PC-9 (cell line): Measurements from ENCODE around the gene OR56A5. TPM values are rescaled to one million over a fixed set of nuclear protein-coding genes. Genes with fewer than 3 reads are reported as not detected.

Experiments
- BruUV-seq: library from RNA; stranded (reverse); fragments of 400-500 nt; replicated peaks from 2 replicates; lab custom pipeline; 2021; lab: Mats Ljungman, UMichigan
- CTCF ChIA-PET: fragments of 300-600 bp; sonication (Branson Sonifier 250); formaldehyde crosslinking; loops from one replicate; lab custom pipeline; 2022; ENCODE audit warnings: antibody characterized with exemption; lab: Charles Lee
- POLR2A ChIA-PET: fragments of 300-600 bp; sonication (Branson Sonifier 250); formaldehyde crosslinking; loops from one replicate; lab custom pipeline; 2022; ENCODE audit warnings: antibody characterized with exemption; ENCODE audit not compliant: unreplicated experiment; lab: Charles Lee
- DNase-seq, 2 experiments: peaks; one replicate each; pipeline versions ENCODE4 v3.0.0 to v3.0.0-alpha.2; 2015 to 2022; ENCODE audit warnings: mixed read lengths in 1 of 2
- H2AFZ ChIP-seq: fragments of 200-600 bp; sonication (generic); 2 replicates; pipeline ENCODE4 v1.8.1; 2017; ENCODE audit warnings: antibody characterized with exemption
- H3F3A ChIP-seq: fragments of 200-600 bp; sonication (generic); 2 replicates; pipeline ENCODE4 v1.8.1; 2017; ENCODE audit warnings: antibody characterized with exemption, mild to moderate bottlenecking, low read depth; ENCODE audit not compliant: insufficient read depth
- H3K27ac ChIP-seq: fragments of 200-600 bp; sonication (generic); 2 replicates; pipeline ENCODE4 v1.6.1; 2016; ENCODE audit warnings: mixed run types
- H3K27me3 ChIP-seq: fragments of 200-600 bp; sonication (generic); 2 replicates; pipeline ENCODE4 v1.6.1; 2016; ENCODE audit warnings: low read depth, mixed run types; ENCODE audit not compliant: insufficient read depth
- H3K36me3 ChIP-seq: fragments of 200-600 bp; sonication (generic); 2 replicates; pipeline ENCODE4 v1.6.1; 2016; ENCODE audit warnings: low read depth, mixed run types
- H3K4me1 ChIP-seq: fragments of 200-600 bp; sonication (generic); replicated peaks from 2 replicates; pipeline ENCODE4 v1.6.1; 2016; ENCODE audit warnings: mixed run types; ENCODE audit not compliant: insufficient read depth
- H3K4me2 ChIP-seq: fragments of 200-600 bp; sonication (generic); 2 replicates; pipeline ENCODE4 v1.6.1; 2017; ENCODE audit warnings: mixed run types
- H3K4me3 ChIP-seq: fragments of 200-600 bp; sonication (generic); 2 replicates; pipeline ENCODE4 v1.6.1; 2016; ENCODE audit warnings: mixed run types
- H3K79me2 ChIP-seq: fragments of 200-600 bp; sonication (generic); 2 replicates; pipeline ENCODE4 v1.6.1; 2017; ENCODE audit warnings: low read depth, mixed run types
- H3K9me2 ChIP-seq: fragments of 200-600 bp; sonication (generic); 2 replicates; pipeline ENCODE4 v1.8.1; 2017; ENCODE audit warnings: mild to moderate bottlenecking; ENCODE audit not compliant: insufficient read depth
- H3K9me3 ChIP-seq: fragments of 200-600 bp; sonication (generic); 2 replicates; pipeline ENCODE4 v1.8.1; 2016; ENCODE audit warnings: low read depth; ENCODE audit not compliant: insufficient read depth
- H4K20me1 ChIP-seq: fragments of 200-600 bp; sonication (generic); 2 replicates; pipeline ENCODE4 v1.8.1; 2017; ENCODE audit not compliant: insufficient read depth
- CTCF ChIP-seq: fragments of 200-600 bp; sonication (generic); conservative IDR thresholded peaks from 2 replicates; pipeline ENCODE4 v1.6.1; 2017; ENCODE audit warnings: mixed run types, antibody characterized with exemption, mild to moderate bottlenecking, moderate library complexity
- EZH2 ChIP-seq: fragments of 200-600 bp; sonication (generic); IDR thresholded peaks from 2 replicates; pipeline ENCODE4 v1.8.0; 2017; ENCODE audit warnings: antibody characterized with exemption, low read depth
- intact Hi-C: fragments of 100-400 bp; cut with micrococcal nuclease; formaldehyde crosslinking; loops from one replicate; pipeline ENCODE4 v1.10.0; 2022; ENCODE audit not compliant: unreplicated experiment
- total RNA-seq: library from RNA; stranded (reverse); gene quantifications from 2 replicates; pipeline ENCODE4 v1.2.3, GENCODE V29; 2021

The OR56A5 gene
- total RNA-seq, 1 experiment from 2014 or later = not detected

- H3K27ac ChIP-seq = no peak within 1 kb of the TSS
- no peaks in the 10 kb centered on the region for H3F3A ChIP-seq
- H3K36me3 ChIP-seq = no peaks in the 10 kb centered on the region
- H4K20me1 ChIP-seq = no peaks in the 10 kb centered on the region
- H3K4me2 ChIP-seq = no peak within 1 kb of the TSS
- TF ChIP-seq EZH2 (no peak), CTCF (no peak)
- ChIA-PET POLR2A (no interaction called here), CTCF (no interaction called here)
- no peak within 1 kb of the TSS for H2AFZ ChIP-seq
- H3K27me3 ChIP-seq = no peaks in the 10 kb centered on the region
- intact Hi-C loops = no loop called here
- no TSS peak for BruUV-seq
- no peaks in the 10 kb centered on the region for H3K9me3 ChIP-seq
- H3K79me2 ChIP-seq = no peaks in the 10 kb centered on the region
- no peak for DNase-seq
- H3K4me3 ChIP-seq = no peak within 1 kb of the TSS
- no peaks in the 10 kb centered on the region for H3K4me1 ChIP-seq
- H3K9me2 ChIP-seq = no peaks in the 10 kb centered on the region
Observed at GRCh38 chr11:6006846-6007245, 38.6 kb upstream of the OR56A5 start, which contains the start of gene OR56A4. TSS of gene OR56A4 (minus strand) at chr11:6006946. CDS start at chr11:6002992, 3,954 bp downstream.

GRCh38 chr11:6006395-6006794 is 38.1 kb upstream of the OR56A5 start:
- CTCF ChIA-PET = no interaction called here
- H3K36me3 ChIP-seq = no peaks in the 10 kb centered on the region
- POLR2A ChIA-PET = no interaction called here
- intact Hi-C loops = no loop called here
- no peak for TF ChIP-seq CTCF
- TF ChIP-seq EZH2 = no peak
- no peaks in the 10 kb centered on the region for H3K9me2 ChIP-seq
- no peak overlapping the region for H2AFZ ChIP-seq
- H3F3A ChIP-seq = no peaks in the 10 kb centered on the region
- H3K4me1 ChIP-seq = no peaks in the 10 kb centered on the region
- no peaks in the 10 kb centered on the region for H3K79me2 ChIP-seq
- no peak overlapping the region for H3K27ac ChIP-seq
- no peaks in the 10 kb centered on the region for H3K27me3 ChIP-seq
- H3K4me3 ChIP-seq = no peak overlapping the region
- no peaks in the 10 kb centered on the region for H4K20me1 ChIP-seq
- H3K4me2 ChIP-seq = no peak overlapping the region
- H3K9me3 ChIP-seq = no peaks in the 10 kb centered on the region
- BruUV-seq = no TSS peak
- no peak for DNase-seq

- Histone ChIP-seq H3K36me3 (no peaks in the 10 kb centered on the region), H3K9me3 (no peaks in the 10 kb centered on the region), H3K4me2 (no peak overlapping the region), H4K20me1 (no peaks in the 10 kb centered on the region), H3F3A (no peaks in the 10 kb centered on the region), H3K9me2 (no peaks in the 10 kb centered on the region), H3K4me1 (no peaks in the 10 kb centered on the region), H3K79me2 (no peaks in the 10 kb centered on the region), H3K4me3 (no peak overlapping the region), H3K27me3 (no peaks in the 10 kb centered on the region), H2AFZ (no peak overlapping the region), H3K27ac (no peak overlapping the region)
- TF ChIP-seq EZH2 (no peak), CTCF (no peak)
- BruUV-seq = no TSS peak
- no peak for DNase-seq
- intact Hi-C loops = no loop called here
- ChIA-PET CTCF (no interaction called here), POLR2A (no interaction called here)
Observed at GRCh38 chr11:6002202-6002699, 34.0 kb upstream of the OR56A5 start.
